Measurements from ENCODE around the gene AEBP1.

GRCh38 chr7:44161371-44161770, 57.2 kb downstream of the AEBP1 start:
- TF ChIP-seq EZH2 (IDR thresholded peaks at IDR 0.05) = no peak
- TF ChIP-seq POLR2AphosphoS5 (IDR thresholded peaks at IDR 0.05; ENCODE audit: borderline replicate concordance, low read depth, low read length) = no peak
- no peak for TF ChIP-seq FOXP2 (optimal IDR thresholded peaks at IDR 0.05; ENCODE audit: control extremely low read depth, extremely low read length, insufficient read depth)
